A549 (cell line): Measurements from ENCODE around the gene WBP2. TPM values are rescaled to one million over a fixed set of nuclear protein-coding genes. Genes with fewer than 3 reads are reported as not detected.

ENCODE experiments used
- ATAC-seq, 2 experiments: fragments of 200-7000 bp in 1 of 2; fragments of >200 bp in 1 of 2; cut with Nextera tagmentation in 1 of 2; cut with Tn5 transposase in 1 of 2; 3 replicates each; pipeline versions ENCODE4 v1.8.0 to v1.9.1; 2018 to 2020; ENCODE audit warnings: mild to moderate bottlenecking in 1 of 2, moderate library complexity in 1 of 2
- CTCF ChIA-PET: fragments of 300-600 bp; sonication (Branson Sonifier 250); formaldehyde crosslinking; extraction: SDS; loops from one replicate; lab custom pipeline; 2021; ENCODE audit warnings: antibody characterized with exemption, inconsistent platforms; lab: Yijun Ruan, JAX
- POLR2A ChIA-PET: fragments of 350-600 bp; formaldehyde crosslinking; extraction: SDS; loops from one replicate; lab custom pipeline; 2021; ENCODE audit warnings: antibody characterized with exemption, inconsistent platforms; lab: Yijun Ruan, JAX
- DNase-seq, 2 experiments: peaks; one replicate each; pipeline versions ENCODE4 v3.0.0 to v3.0.0-alpha.2; 2011 to 2016; ENCODE audit warnings: low read depth in 1 of 2, low spot score in 1 of 2
- FAIRE-seq: peaks from 2 replicates; lab custom pipeline; 2011; peaks lifted over from hg19 to GRCh38; lab: Jason Lieb, UNC
- H3K27ac ChIP-seq, 2 experiments: fragments of >200 bp; sonication (Bioruptor Twin); formaldehyde crosslinking; 3 replicates each; pipeline ENCODE4 v1.5.1; 2016 to 2017
- H3K4me1 ChIP-seq: fragments of >200 bp; sonication (Bioruptor Twin); formaldehyde crosslinking; 3 replicates; pipeline ENCODE4 v1.6.1; 2016
- H3K4me2 ChIP-seq: fragments of >200 bp; sonication (Bioruptor Twin); formaldehyde crosslinking; 3 replicates; pipeline ENCODE4 v1.6.1; 2016
- H3K4me3 ChIP-seq: fragments of >200 bp; sonication (Bioruptor Twin); formaldehyde crosslinking; 3 replicates; pipeline ENCODE4 v1.5.1; 2016
- H3K9me3 ChIP-seq: fragments of >200 bp; sonication (Bioruptor Twin); formaldehyde crosslinking; 3 replicates; pipeline ENCODE4 v1.6.1; 2016
- CEBPB ChIP-seq, 2 experiments: fragments of >200 bp in 1 of 2; sonication (Bioruptor Twin) in 1 of 2; formaldehyde crosslinking in 1 of 2; IDR thresholded peaks; 2 replicates each; pipeline ENCODE4 v1.6.1; 2012 to 2016
- CHD4 ChIP-seq: fragments of 200-600 bp; sonication (generic); IDR thresholded peaks from 2 replicates; pipeline ENCODE4 v1.6.1; 2016; ENCODE audit warnings: antibody characterized with exemption, mild to moderate bottlenecking, borderline replicate concordance
- ESRRA ChIP-seq: fragments of 150-350 bp; IDR thresholded peaks from 2 replicates; pipeline ENCODE4 v1.6.1; 2014; ENCODE audit warnings: mild to moderate bottlenecking, low read length, borderline replicate concordance
- FOSB ChIP-seq: fragments of 250-450 bp; sonication (Bioruptor Pico); IDR thresholded peaks from 2 replicates; pipeline ENCODE4 v1.5.0; 2020; ENCODE audit warnings: mild to moderate bottlenecking, moderate library complexity
- FOSL2 ChIP-seq, 2 experiments: fragments of 450-650 bp in 1 of 2; fragments of >200 bp in 1 of 2; sonication (Bioruptor Twin) in 1 of 2; formaldehyde crosslinking; IDR thresholded peaks; 2 replicates each; pipeline versions ENCODE4 v1.5.0 to v1.6.1; 2016 to 2020; ENCODE audit warnings: mild to moderate bottlenecking in 1 of 2, moderate library complexity in 1 of 2
- HOXA7 ChIP-seq: fragments of 250-450 bp; sonication (Bioruptor Pico); IDR thresholded peaks from 2 replicates; pipeline ENCODE4 v1.5.0; 2020; ENCODE audit warnings: mild to moderate bottlenecking, moderate library complexity
- HOXB13 ChIP-seq: fragments of 250-450 bp; sonication (Bioruptor Pico); IDR thresholded peaks from 2 replicates; pipeline ENCODE4 v1.5.0; 2020; ENCODE audit warnings: low read depth, mild to moderate bottlenecking, moderate library complexity
- NR3C1 ChIP-seq: fragments of >200 bp; sonication (Bioruptor Twin); formaldehyde crosslinking; IDR thresholded peaks from 3 replicates; pipeline ENCODE4 v1.6.1; 2017
- POLR2A ChIP-seq: IDR thresholded peaks from 2 replicates; pipeline ENCODE4 v1.6.1; 2012; ENCODE audit warnings: mild to moderate bottlenecking, low read length
- RCOR1 ChIP-seq: fragments of 150-350 bp; IDR thresholded peaks from 2 replicates; pipeline ENCODE4 v1.6.1; 2014; ENCODE audit warnings: antibody characterized with exemption, low read length, low read depth
- RFX5 ChIP-seq: fragments of 450-650 bp; IDR thresholded peaks from 2 replicates; pipeline ENCODE4 v1.7.1; 2014; ENCODE audit warnings: antibody characterized with exemption, mild to moderate bottlenecking, moderate library complexity
- ZC3H11A ChIP-seq: fragments of 450-650 bp; IDR thresholded peaks from 2 replicates; pipeline ENCODE4 v1.6.1; 2014; ENCODE audit warnings: antibody characterized with exemption, mild to moderate bottlenecking
- ZNF302 ChIP-seq: fragments of 250-450 bp; sonication (Bioruptor Pico); IDR thresholded peaks from 2 replicates; pipeline ENCODE4 v1.9.0; 2021; ENCODE audit warnings: inconsistent platforms, mild to moderate bottlenecking, moderate library complexity
- WGBS: methylation state at CpG from one replicate; pipeline ENCODE4 v1.1.6; 2017; ENCODE audit errors: missing lambda C conversion rate; 5-methylcytosine and 5-hydroxymethylcytosine counted together
- polyA plus RNA-seq, 4 experiments: library from polyadenylated mRNA; depleted of rRNA in 3 of 4; stranded (reverse); fragments of >200 nt; fragmentation: RNase III in 1 of 4; extraction: RNeasy Plus Mini Kit Qiagen cat#74134 plus additional on column Dnase treatment in 1 of 4; gene quantifications; 2 replicates in 3 of 4; 3 replicates in 1 of 4; pipeline ENCODE4 v1.2.3, GENCODE V29; 2011 to 2017
- TF ChIP-seq, protein P1 (sequence below): IDR thresholded peaks from 2 replicates; pipeline ENCODE4 v1.6.1; 2012
- TF ChIP-seq, protein P2 (sequence below): fragments of >200 bp; sonication (Bioruptor Twin); formaldehyde crosslinking; IDR thresholded peaks from 3 replicates; pipeline ENCODE4 v1.6.1; 2016
- TF ChIP-seq, protein P3 (sequence below): fragments of 250-450 bp; sonication (Bioruptor Pico); IDR thresholded peaks from 2 replicates; pipeline ENCODE4 v1.5.0; 2020; ENCODE audit warnings: low read depth, mild to moderate bottlenecking, moderate library complexity
- TF ChIP-seq, protein P4 (sequence below): IDR thresholded peaks from 2 replicates; pipeline ENCODE4 v1.6.1; 2012; ENCODE audit warnings: low read depth, borderline replicate concordance
- TF ChIP-seq, protein P5 (sequence below): fragments of 450-650 bp; IDR thresholded peaks from 2 replicates; pipeline ENCODE4 v1.6.1; 2014; ENCODE audit warnings: antibody characterized with exemption
- TF ChIP-seq, protein P6 (sequence below): fragments of >200 bp; sonication (Bioruptor Twin); formaldehyde crosslinking; IDR thresholded peaks from 3 replicates; pipeline ENCODE4 v1.5.1; 2016

The WBP2 gene
- polyA plus RNA-seq, 2 of the 4 experiments (the other 2 are of a cell fraction): 39.7 to 131 TPM

DNA sequence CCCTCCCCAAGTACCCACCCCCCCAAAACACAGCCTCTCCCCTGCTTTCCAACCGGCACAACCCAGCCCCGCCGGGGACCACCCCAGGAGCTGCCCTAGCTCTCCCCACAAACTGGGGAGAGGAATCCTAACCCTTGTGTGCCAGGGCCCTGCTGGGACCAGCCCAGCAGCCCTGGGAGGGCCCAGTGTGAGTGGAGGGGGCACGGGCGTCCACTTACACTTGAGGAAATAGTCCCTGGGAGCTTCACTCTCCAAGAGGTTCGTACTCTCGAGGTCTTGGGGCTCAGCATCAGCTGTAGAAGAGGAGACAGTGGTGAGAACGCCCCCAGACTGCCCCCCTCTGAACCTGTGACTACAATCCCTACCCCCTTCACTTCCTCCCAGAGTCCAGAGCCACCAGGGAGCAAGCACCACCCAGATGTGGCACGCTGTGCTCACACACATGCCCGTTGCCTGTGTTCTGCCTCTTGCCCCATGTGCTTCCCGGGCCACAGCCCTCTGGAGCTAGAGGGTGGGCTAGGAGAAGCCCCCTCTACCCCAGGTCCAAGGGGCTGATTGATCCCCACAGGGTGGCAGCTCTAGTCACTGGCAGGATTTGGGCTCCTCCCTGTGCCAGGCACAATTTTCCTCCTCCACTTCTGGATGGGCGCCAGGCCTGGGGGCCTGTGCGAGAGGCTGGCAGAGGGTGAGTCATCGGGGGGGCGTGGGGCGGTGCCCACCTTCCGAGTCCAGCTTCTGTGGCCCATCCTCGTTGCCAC, 20.2 kb upstream of the WBP2 start:
- Histone ChIP-seq H3K4me3 (peak overlapping the region; percentile 85; the same call in 1 of the 3 replicates), H3K27ac (peak overlapping the region; percentile 92 to 94), H3K9me3 (no peaks in the 10 kb centered on the region), H3K4me2 (peak overlapping the region; percentile 93), H3K4me1 (peaks cover 43% of the 10 kb centered on the region)
- TF ChIP-seq FOSL2 (IDR thresholded peaks at IDR 0.05): no peak
- TF ChIP-seq FOSL2 (CRISPR knock-in tag; IDR thresholded peaks at IDR 0.05): peak; percentile 84
- TF ChIP-seq RFX5: no peak
- TF ChIP-seq FOSB: no peak
- no peak for TF ChIP-seq RCOR1
- no peak for TF ChIP-seq NR3C1
- no peak for TF ChIP-seq HOXA7
- TF ChIP-seq ZC3H11A: no peak
- TF ChIP-seq, protein P1, sequence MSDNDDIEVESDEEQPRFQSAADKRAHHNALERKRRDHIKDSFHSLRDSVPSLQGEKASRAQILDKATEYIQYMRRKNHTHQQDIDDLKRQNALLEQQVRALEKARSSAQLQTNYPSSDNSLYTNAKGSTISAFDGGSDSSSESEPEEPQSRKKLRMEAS: no peak
- no peak for FAIRE-seq
- POLR2A ChIA-PET: interaction anchor here (0.6 to 4.9 kb wide), 5 partner anchors 20 to 104 kb away, joined by 5 to 52 read pairs (median 27); partner anchors contain the start of genes ACOX1, TEN1, TRIM65 and WBP2
- no peak for ATAC-seq
- no peak for DNase-seq
- 37% methylated on average over 14 of the region's 18 CpGs for WGBS
- CTCF ChIA-PET: interaction anchor here (0.8 to 22.8 kb wide), 17 partner anchors 8 to 195 kb away, joined by 3 to 513 read pairs (median 5); partner anchors contain the start of genes GALK1, MRPL38, TRIM65 and WBP2

DNA sequence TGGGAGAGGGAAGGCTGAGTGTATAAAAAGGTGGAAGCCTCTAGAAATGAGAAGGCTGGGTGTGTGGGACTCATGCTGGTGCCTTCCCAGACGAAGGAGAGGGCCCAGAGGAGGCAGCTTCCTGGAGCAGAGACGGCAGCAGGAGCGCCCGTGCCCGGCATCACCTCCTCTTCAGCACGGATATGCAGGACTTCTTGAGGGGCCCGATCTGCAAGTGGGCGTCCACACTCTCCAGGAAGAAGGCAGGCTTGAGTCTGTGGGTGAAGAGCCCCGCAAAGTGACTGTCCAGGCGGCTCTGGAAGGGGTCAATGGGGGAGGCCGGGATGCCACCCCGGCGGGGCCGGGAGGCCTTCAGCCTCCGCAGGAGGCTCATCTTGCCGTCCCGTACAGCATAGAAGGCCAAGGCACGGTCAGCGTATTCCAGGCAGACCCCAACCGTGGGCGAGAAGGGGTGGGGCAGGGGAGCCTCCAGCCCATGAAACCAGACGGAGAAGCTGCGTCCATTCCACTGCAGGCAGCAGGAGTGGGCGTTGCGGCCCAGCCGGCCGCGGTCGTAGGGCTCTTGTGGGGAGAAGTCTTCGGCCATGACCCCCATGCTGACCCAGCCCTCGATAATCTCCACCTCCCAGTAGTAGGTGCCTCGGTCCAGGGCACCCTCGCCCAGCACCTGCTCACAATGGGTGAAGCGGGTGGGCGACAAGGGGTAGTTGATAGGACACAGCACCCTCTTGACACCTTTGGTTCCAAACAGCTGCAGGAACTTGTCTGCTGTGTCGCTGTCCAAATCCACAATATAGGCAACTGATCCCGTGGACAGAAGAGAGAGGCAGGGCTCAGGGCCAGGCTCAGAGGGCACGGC, 19.4 kb upstream of the WBP2 start:
- Histone ChIP-seq H3K9me3 (no peaks in the 10 kb centered on the region), H3K4me2 (no peak overlapping the region), H3K27ac (peak overlapping the region; percentile 92 to 94; a peak in 5 of 6 replicates), H3K4me3 (no peak overlapping the region), H3K4me1 (peaks cover 51% of the 10 kb centered on the region)
- no peak for DNase-seq
- ChIA-PET POLR2A (interaction anchor here (2.3 to 4.5 kb wide), 2 partner anchors 19 to 95 kb away, joined by 11 to 27 read pairs; partner anchors contain the start of gene WBP2), CTCF (interaction anchor here (0.6 to 22.8 kb wide), 14 partner anchors 7 to 421 kb away, joined by 3 to 513 read pairs (median 4); partner anchors contain the start of genes GALK1, MRPL38, TRIM65 and WBP2)
- TF ChIP-seq POLR2A: 0 out of 2 replicates have a peak, but pooled peaks have one; percentile 6
- TF ChIP-seq, protein P2, sequence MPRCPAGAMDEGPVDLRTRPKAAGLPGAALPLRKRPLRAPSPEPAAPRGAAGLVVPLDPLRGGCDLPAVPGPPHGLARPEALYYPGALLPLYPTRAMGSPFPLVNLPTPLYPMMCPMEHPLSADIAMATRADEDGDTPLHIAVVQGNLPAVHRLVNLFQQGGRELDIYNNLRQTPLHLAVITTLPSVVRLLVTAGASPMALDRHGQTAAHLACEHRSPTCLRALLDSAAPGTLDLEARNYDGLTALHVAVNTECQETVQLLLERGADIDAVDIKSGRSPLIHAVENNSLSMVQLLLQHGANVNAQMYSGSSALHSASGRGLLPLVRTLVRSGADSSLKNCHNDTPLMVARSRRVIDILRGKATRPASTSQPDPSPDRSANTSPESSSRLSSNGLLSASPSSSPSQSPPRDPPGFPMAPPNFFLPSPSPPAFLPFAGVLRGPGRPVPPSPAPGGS: no peak
- FAIRE-seq: no peak
- no peak for ATAC-seq
- WGBS: 94% methylated on average over 38 of the region's 38 CpGs

DNA sequence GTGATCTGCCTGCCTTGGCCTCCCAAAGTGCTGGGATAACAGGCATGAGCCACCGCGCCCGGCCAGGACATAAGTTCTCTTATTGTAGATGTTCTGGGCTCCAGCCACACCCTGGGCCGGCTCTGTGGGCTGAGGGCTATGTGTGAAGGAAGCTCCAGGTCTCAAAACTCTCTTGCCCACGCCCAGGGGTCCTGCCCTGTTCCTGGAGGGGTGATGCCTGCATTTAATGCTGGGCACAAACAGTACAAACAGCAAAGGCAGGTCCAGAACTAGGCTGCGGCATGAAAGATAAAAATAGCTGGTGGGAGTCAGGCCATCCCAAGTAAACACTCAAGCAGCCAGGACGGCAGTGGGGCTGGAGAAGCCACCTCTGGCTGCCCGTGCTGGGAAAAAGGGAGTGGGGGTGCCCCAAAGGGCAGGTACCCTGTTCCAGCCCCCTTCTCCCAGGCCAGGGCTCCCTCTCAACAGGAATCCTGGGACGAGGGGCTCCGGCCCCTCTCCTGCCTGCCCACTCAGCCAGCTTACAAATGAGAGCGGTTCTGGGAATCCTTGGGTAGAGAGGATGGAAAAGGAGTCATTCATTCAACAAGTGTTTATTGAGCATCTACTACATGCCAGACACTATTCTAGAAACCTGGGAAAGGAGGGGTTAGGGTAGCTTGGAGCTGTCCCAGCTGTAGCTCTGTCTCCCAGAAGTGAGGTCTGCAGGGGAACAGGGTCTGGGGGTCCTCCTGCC, 18.6 kb upstream of the WBP2 start:
- POLR2A ChIA-PET: interaction anchor here (2.3 to 4.5 kb wide), 2 partner anchors 18 to 94 kb away, joined by 11 to 27 read pairs; partner anchors contain the start of gene WBP2
- H3K4me2 ChIP-seq: no peak overlapping the region
- TF ChIP-seq CEBPB (IDR thresholded peaks at IDR 0.05) (no peak), ZNF302 (CRISPR knock-in tag) (no peak), CHD4 (no peak), ESRRA (no peak), HOXB13 (CRISPR knock-in tag) (no peak)
- TF ChIP-seq, protein P3, sequence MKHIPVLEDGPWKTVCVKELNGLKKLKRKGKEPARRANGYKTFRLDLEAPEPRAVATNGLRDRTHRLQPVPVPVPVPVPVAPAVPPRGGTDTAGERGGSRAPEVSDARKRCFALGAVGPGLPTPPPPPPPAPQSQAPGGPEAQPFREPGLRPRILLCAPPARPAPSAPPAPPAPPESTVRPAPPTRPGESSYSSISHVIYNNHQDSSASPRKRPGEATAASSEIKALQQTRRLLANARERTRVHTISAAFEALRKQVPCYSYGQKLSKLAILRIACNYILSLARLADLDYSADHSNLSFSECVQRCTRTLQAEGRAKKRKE (CRISPR knock-in tag): no peak
- TF ChIP-seq, protein P4, sequence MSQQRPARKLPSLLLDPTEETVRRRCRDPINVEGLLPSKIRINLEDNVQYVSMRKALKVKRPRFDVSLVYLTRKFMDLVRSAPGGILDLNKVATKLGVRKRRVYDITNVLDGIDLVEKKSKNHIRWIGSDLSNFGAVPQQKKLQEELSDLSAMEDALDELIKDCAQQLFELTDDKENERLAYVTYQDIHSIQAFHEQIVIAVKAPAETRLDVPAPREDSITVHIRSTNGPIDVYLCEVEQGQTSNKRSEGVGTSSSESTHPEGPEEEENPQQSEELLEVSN: no peak
- TF ChIP-seq, protein P5, sequence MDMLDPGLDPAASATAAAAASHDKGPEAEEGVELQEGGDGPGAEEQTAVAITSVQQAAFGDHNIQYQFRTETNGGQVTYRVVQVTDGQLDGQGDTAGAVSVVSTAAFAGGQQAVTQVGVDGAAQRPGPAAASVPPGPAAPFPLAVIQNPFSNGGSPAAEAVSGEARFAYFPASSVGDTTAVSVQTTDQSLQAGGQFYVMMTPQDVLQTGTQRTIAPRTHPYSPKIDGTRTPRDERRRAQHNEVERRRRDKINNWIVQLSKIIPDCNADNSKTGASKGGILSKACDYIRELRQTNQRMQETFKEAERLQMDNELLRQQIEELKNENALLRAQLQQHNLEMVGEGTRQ: no peak
- TF ChIP-seq, protein P6, sequence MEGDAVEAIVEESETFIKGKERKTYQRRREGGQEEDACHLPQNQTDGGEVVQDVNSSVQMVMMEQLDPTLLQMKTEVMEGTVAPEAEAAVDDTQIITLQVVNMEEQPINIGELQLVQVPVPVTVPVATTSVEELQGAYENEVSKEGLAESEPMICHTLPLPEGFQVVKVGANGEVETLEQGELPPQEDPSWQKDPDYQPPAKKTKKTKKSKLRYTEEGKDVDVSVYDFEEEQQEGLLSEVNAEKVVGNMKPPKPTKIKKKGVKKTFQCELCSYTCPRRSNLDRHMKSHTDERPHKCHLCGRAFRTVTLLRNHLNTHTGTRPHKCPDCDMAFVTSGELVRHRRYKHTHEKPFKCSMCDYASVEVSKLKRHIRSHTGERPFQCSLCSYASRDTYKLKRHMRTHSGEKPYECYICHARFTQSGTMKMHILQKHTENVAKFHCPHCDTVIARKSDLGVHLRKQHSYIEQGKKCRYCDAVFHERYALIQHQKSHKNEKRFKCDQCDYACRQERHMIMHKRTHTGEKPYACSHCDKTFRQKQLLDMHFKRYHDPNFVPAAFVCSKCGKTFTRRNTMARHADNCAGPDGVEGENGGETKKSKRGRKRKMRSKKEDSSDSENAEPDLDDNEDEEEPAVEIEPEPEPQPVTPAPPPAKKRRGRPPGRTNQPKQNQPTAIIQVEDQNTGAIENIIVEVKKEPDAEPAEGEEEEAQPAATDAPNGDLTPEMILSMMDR: no peak
- TF ChIP-seq, all 56 proteins: peak for 0
- Histone ChIP-seq H3K9me3 (no peaks in the 10 kb centered on the region), H3K4me3 (no peak overlapping the region), H3K4me1 (peaks cover 53% of the 10 kb centered on the region), H3K27ac (peak overlapping the region; percentile 68 to 85; a peak in 5 of 6 replicates)
- CTCF ChIA-PET: interaction anchor here (0.6 to 22.8 kb wide), 13 partner anchors 16 to 422 kb away, joined by 3 to 513 read pairs (median 3); partner anchors contain the start of genes GALK1, ITGB4, MRPL38 and TRIM65
- ATAC-seq: no peak
- no peak for DNase-seq
- no peak for FAIRE-seq
- 66% methylated on average over 11 of the region's 11 CpGs for WGBS
